Measurements from ENCODE around the gene SEMA4G. TPM values are rescaled to one million over a fixed set of nuclear protein-coding genes. Genes with fewer than 3 reads are reported as not detected.

SEMA4G gene
- total RNA-seq, 1 donor from 2014 or later, result 2.1 TPM

DNA sequence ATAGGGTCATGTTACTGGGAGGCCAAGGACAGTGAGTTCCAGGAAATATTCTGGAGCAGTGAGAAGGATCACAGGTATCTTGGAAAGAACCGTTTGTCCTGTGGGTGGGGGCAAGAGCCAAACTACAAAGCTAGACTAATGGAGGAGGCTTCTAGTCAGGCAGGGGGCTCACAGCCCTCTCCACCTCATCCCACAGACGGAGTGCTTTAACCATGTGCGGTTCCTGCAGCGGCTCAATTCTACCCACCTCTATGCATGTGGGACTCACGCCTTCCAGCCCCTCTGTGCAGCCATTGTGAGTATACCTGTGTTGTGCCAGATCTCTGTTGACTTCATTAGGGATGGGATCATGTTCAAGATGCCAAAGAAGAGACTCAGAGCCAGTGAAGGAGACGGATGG is 8.1 kb downstream of the SEMA4G start:
- no peak overlapping the region for H3K27ac ChIP-seq
- no peaks in the 10 kb centered on the region for H3K27me3 ChIP-seq
- no peaks in the 10 kb centered on the region for H3K4me1 ChIP-seq
- TF ChIP-seq, protein P1, sequence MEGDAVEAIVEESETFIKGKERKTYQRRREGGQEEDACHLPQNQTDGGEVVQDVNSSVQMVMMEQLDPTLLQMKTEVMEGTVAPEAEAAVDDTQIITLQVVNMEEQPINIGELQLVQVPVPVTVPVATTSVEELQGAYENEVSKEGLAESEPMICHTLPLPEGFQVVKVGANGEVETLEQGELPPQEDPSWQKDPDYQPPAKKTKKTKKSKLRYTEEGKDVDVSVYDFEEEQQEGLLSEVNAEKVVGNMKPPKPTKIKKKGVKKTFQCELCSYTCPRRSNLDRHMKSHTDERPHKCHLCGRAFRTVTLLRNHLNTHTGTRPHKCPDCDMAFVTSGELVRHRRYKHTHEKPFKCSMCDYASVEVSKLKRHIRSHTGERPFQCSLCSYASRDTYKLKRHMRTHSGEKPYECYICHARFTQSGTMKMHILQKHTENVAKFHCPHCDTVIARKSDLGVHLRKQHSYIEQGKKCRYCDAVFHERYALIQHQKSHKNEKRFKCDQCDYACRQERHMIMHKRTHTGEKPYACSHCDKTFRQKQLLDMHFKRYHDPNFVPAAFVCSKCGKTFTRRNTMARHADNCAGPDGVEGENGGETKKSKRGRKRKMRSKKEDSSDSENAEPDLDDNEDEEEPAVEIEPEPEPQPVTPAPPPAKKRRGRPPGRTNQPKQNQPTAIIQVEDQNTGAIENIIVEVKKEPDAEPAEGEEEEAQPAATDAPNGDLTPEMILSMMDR (IDR thresholded peaks at IDR 0.05), result no peak
- intact Hi-C loops (cut with DNase I), result no loop called here
- H3K36me3 ChIP-seq, result peaks cover 27 to 36% of the 10 kb centered on the region in 2 donors
- H3K9me3 ChIP-seq, result no peaks in the 10 kb centered on the region
- no peak overlapping the region for H3K4me3 ChIP-seq
- no peak for DNase-seq (ENCODE audit: low spot score in 2 of 2)

DNA sequence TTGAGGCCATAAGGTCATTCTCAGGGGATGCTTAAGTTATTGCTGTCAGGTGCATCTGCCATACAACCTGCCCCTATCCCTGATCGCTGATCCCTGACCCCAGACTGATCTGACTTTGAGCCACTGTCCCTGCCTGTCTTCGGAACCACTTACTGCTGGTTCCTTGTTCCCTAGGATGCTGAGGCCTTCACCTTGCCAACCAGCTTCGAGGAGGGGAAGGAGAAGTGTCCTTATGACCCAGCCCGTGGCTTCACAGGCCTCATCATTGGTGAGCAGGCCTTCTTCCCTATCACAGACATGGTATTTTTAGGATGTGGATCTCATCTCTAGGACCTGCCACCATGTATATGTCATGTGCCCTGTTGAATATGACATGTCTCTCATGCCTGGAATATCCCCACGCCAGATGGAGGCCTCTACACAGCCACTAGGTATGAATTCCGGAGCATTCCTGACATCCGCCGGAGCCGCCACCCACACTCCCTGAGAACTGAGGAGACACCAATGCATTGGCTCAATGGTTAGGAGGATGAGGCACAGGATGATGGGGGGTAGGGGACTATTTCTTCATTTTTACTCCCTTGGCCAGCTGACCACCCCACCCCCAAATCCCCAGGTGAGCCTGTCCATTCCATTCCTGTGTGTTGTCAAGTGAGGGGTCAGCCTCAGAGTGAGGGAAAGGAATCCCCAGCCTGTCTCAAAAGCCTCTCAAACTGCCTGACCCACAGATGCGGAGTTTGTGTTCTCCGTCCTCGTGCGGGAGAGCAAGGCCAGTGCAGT is 9.0 kb downstream of the SEMA4G start:
- H3K4me1 ChIP-seq, result no peaks in the 10 kb centered on the region
- H3K27me3 ChIP-seq, result no peaks in the 10 kb centered on the region
- no peak overlapping the region for H3K27ac ChIP-seq
- H3K9me3 ChIP-seq, result no peaks in the 10 kb centered on the region
- TF ChIP-seq, protein P1 (IDR thresholded peaks at IDR 0.05), result no peak
- H3K4me3 ChIP-seq, result no peak overlapping the region
- intact Hi-C loops (cut with DNase I), result no loop called here
- H3K36me3 ChIP-seq, result peaks cover 29 to 45% of the 10 kb centered on the region in 2 donors
- peak in 1 of 2 donors; percentile 54 for DNase-seq (ENCODE audit: low spot score in 2 of 2)

DNA sequence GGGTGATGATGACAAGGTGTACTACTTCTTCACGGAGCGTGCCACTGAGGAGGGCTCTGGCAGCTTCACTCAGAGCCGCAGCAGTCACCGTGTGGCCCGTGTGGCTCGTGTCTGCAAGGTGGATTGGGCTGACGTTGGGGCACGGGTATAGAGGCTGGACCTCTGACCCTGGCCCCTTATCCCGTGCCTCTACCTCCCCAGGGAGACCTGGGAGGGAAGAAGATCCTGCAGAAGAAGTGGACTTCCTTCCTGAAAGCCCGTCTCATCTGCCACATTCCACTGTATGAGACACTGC is 9.5 kb downstream of the SEMA4G start:
- H3K27ac ChIP-seq, result no peak overlapping the region
- H3K27me3 ChIP-seq, result no peaks in the 10 kb centered on the region
- DNase-seq (ENCODE audit: low spot score in 2 of 2), result no peak
- no peaks in the 10 kb centered on the region for H3K4me1 ChIP-seq
- TF ChIP-seq, protein P1 (IDR thresholded peaks at IDR 0.05), result no peak
- no peak overlapping the region for H3K4me3 ChIP-seq
- H3K9me3 ChIP-seq, result no peaks in the 10 kb centered on the region
- H3K36me3 ChIP-seq, result peaks cover 33 to 50% of the 10 kb centered on the region in 2 donors
- intact Hi-C loops (cut with DNase I), result no loop called here

DNA sequence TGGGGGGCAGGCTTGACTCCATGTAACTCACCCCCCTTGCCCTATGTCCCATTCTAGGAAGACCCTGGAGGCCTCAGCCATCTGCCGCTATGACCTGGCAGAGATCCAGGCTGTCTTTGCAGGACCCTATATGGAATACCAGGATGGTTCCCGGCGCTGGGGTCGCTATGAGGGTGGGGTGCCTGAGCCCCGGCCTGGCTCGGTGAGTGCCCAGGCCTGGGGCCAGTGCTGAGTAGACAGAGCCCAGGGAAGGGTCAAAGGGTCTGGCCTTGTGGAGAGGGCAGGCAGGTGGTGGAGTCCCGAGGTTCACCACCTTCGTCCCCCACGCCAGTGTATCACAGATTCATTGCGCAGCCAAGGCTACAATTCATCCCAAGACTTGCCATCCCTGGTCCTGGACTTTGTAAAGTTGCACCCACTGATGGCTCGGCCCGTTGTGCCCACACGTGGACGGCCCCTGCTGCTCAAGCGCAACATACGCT is 10.5 kb downstream of the SEMA4G start:
- H3K36me3 ChIP-seq, result peaks cover 37 to 50% of the 10 kb centered on the region in 2 donors
- TF ChIP-seq, protein P1 (IDR thresholded peaks at IDR 0.05), result no peak
- no peaks in the 10 kb centered on the region for H3K9me3 ChIP-seq
- H3K27me3 ChIP-seq, result no peaks in the 10 kb centered on the region
- DNase-seq (ENCODE audit: low spot score in 2 of 2), result peak in 1 of 2 donors; percentile 56
- intact Hi-C loops (cut with DNase I), result no loop called here
- no peaks in the 10 kb centered on the region for H3K4me1 ChIP-seq
- no peak overlapping the region for H3K4me3 ChIP-seq
- no peak overlapping the region for H3K27ac ChIP-seq

DNA sequence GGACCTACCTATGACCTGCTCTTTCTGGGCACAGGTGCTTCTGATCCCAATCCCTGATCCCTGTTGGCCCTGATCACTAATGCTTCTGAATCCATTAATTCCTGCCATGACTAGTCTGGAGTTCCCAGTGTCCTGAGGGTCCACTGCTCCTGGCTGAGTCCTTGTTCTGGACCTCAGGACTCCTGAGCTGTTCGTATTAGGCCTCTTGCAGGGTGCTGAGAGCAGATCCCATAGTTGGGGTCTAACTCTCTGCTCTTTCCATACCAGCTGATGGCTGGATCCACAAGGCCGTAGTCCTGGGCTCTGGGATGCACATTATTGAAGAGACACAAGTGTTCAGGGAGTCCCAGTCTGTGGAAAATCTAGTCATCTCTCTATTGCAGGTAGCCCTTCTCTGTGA is 11.0 kb downstream of the SEMA4G start:
- TF ChIP-seq, protein P1 (IDR thresholded peaks at IDR 0.05), result no peak
- DNase-seq (ENCODE audit: low spot score in 2 of 2), result peak in 1 of 2 donors; percentile 31
- Histone ChIP-seq H3K27me3 (no peaks in the 10 kb centered on the region), H3K4me3 (no peak overlapping the region), H3K4me1 (no peaks in the 10 kb centered on the region), H3K27ac (no peak overlapping the region), H3K9me3 (no peaks in the 10 kb centered on the region), H3K36me3 (peaks cover 37 to 50% of the 10 kb centered on the region in 2 donors)
- intact Hi-C loops (cut with DNase I), result no loop called here

All from ascending aorta (tissue), 2 donors.